ENCODE results near the gene PARP8.

The PARP8 gene

DNA sequence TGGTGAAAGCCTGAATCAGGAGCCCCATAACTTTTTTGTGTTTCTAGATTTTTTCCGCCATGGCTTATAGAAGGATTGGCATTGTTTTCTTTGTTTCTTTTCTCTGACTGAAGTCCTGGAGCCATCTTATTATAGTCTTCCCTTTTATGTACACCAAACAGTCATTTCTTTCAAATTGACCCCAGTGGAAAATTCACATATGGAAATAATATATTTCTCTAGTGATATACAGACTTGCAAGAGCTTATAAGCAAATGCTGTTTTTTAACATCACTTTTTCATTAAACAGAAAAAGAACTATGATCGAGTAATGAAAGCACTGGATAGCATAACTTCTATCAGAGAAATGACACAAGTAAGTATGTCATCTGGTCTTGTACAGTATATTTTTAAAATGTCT, 155.6 kb downstream of the PARP8 start:
- H3K27me3 ChIP-seq (replicated peaks; ENCODE audit: control insufficient read depth, insufficient read depth, low read length) = no peaks in the 10 kb centered on the region
- H3K36me3 ChIP-seq (ENCODE audit: control insufficient read depth, insufficient read depth, low read length, severe bottlenecking) = peaks cover 11% of the 10 kb centered on the region
- H3K4me3 ChIP-seq (ENCODE audit: low read length) = no peak overlapping the region
- no peak for DNase-seq (ENCODE audit: low read depth)
- no peak overlapping the region for H3K9ac ChIP-seq (ENCODE audit: low read length)
- H3K9me3 ChIP-seq (ENCODE audit: control insufficient read depth, low read length) = no peaks in the 10 kb centered on the region
- no peaks in the 10 kb centered on the region for H3K4me1 ChIP-seq (ENCODE audit: control insufficient read depth, insufficient read depth, low read length)

DNA sequence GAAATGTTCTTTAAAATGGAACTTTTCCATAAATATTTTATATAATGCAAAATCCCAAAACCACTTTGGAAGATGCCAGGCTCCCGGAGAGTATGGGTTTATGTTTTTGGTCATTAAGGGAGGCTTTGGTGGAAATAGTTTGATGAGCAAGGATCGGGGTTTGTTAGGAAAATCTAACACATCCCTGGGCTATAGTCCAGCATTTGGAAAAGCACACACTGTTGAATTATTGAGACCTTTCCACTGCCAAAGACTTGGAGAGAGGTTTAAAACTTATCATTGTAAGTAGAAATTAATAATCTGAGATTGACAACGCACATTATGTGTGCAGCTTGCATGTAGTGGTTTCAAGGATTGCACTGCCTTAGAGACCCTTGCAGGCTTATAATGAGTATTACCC, 156.3 kb downstream of the PARP8 start:
- DNase-seq (ENCODE audit: low read depth) = no peak
- Histone ChIP-seq H3K36me3 (ENCODE audit: control insufficient read depth, insufficient read depth, low read length, severe bottlenecking) (peaks cover 15% of the 10 kb centered on the region), H3K27me3 (replicated peaks; ENCODE audit: control insufficient read depth, insufficient read depth, low read length) (no peaks in the 10 kb centered on the region), H3K9ac (ENCODE audit: low read length) (no peak overlapping the region), H3K4me1 (ENCODE audit: control insufficient read depth, insufficient read depth, low read length) (no peaks in the 10 kb centered on the region), H3K9me3 (ENCODE audit: control insufficient read depth, low read length) (no peaks in the 10 kb centered on the region), H3K4me3 (ENCODE audit: low read length) (no peak overlapping the region)

DNA sequence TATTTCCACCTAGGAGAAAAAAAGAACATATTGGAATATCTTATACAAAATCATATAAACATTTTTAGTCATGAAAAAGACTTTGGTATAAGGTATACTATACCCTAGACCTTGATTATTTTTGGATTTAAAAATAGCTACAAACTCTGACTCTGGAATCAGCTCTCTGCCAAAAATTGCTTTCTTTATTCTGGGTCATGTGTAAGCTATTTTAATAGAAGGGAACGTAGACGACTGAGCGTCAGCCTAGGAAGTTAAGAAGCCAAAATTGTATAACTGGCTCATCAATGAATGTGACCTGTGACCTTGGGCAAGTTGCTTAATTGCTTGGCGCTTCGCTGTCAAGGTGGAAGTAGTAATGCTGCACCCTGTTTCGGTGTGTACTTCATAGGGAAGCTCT, 157.1 kb downstream of the PARP8 start:
- Histone ChIP-seq H3K9me3 (ENCODE audit: control insufficient read depth, low read length) (no peaks in the 10 kb centered on the region), H3K4me3 (ENCODE audit: low read length) (no peak overlapping the region), H3K27me3 (replicated peaks; ENCODE audit: control insufficient read depth, insufficient read depth, low read length) (no peaks in the 10 kb centered on the region), H3K36me3 (ENCODE audit: control insufficient read depth, insufficient read depth, low read length, severe bottlenecking) (peaks cover 22% of the 10 kb centered on the region), H3K4me1 (ENCODE audit: control insufficient read depth, insufficient read depth, low read length) (no peaks in the 10 kb centered on the region), H3K9ac (ENCODE audit: low read length) (no peak overlapping the region)
- DNase-seq (ENCODE audit: low read depth) = no peak

DNA sequence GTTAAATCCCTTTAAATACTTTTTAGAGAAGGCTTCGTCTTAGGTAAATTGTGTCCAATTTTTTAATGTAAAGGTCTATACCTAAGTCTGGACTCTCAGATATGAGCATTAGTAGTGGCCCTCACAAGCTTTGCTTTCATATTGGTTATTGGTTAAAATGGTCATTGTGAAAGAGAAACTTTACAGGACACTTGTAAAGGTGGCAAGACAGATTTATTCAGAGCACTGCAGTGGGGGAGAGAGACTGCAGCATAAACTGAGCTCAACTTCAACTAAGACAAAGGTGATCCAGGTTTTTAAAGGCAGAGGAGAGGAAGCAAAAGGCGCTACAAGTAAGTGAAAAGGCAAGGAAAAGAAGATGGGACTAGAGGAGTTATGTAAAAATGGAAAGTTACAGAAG, 157.7 kb downstream of the PARP8 start:
- no peaks in the 10 kb centered on the region for H3K27me3 ChIP-seq (replicated peaks; ENCODE audit: control insufficient read depth, insufficient read depth, low read length)
- no peak overlapping the region for H3K4me3 ChIP-seq (ENCODE audit: low read length)
- H3K9ac ChIP-seq (ENCODE audit: low read length) = no peak overlapping the region
- peaks cover 27% of the 10 kb centered on the region for H3K36me3 ChIP-seq (ENCODE audit: control insufficient read depth, insufficient read depth, low read length, severe bottlenecking)
- H3K4me1 ChIP-seq (ENCODE audit: control insufficient read depth, insufficient read depth, low read length) = no peaks in the 10 kb centered on the region
- no peaks in the 10 kb centered on the region for H3K9me3 ChIP-seq (ENCODE audit: control insufficient read depth, low read length)
- DNase-seq (ENCODE audit: low read depth) = no peak

DNA sequence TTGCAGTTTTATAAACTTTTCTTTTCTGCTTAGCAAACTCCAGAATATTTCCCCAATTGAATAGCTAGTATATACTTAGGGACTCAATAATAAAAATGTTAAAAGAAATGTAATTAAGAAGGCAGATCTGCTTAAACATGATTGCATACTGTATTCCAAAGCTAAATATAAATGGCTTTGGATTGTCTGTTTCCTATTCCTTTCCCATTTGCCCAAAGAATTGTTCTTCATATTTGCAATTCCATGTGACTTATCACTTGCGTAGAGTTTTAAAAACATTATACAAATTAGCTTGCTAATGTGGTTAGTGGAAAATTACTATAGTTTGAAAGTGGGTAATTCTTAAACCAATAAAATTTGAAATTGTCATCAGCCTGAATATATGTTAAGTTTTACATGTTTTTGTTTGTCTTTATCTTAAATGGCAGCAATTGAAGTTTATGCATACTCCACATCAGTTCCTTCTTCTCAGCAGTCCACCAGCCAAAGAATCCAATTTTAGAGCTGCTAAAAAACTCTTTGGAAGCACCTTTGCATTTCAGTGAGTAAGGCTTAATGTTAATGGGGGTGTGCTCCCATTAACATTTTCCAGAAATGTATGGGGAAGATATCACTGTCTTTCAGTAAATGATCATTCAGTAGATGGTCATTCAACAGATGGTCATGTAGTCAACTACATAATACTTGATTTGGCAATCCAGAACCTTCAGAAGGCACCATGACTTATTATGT, 161.2 kb downstream of the PARP8 start:
- H3K9me3 ChIP-seq (ENCODE audit: control insufficient read depth, low read length) = no peaks in the 10 kb centered on the region
- no peaks in the 10 kb centered on the region for H3K27me3 ChIP-seq (replicated peaks; ENCODE audit: control insufficient read depth, insufficient read depth, low read length)
- peaks cover 31% of the 10 kb centered on the region for H3K36me3 ChIP-seq (ENCODE audit: control insufficient read depth, insufficient read depth, low read length, severe bottlenecking)
- H3K4me3 ChIP-seq (ENCODE audit: low read length) = no peak overlapping the region
- no peak for DNase-seq (ENCODE audit: low read depth)
- no peaks in the 10 kb centered on the region for H3K4me1 ChIP-seq (ENCODE audit: control insufficient read depth, insufficient read depth, low read length)
- H3K9ac ChIP-seq (ENCODE audit: low read length) = no peak overlapping the region

DNA sequence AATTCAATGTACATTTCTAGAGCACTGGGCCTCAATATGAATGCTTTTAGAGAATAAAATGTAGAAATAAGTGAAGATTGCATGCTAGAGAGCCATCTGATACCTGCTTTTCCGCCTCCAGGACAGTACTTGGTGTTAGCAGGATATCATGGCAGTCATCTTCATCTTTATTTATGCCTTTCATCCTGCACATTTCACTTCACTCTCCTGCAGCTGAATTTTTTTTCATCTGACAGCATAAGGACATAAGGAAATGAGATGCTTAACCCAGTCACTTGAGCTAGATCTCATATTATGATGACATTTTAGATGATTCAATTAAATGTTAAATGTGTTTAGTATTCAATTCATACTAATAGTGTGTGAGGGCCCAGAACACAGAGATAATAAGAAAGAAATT, 162.6 kb downstream of the PARP8 start:
- Histone ChIP-seq H3K9ac (ENCODE audit: low read length) (no peak overlapping the region), H3K27me3 (replicated peaks; ENCODE audit: control insufficient read depth, insufficient read depth, low read length) (no peaks in the 10 kb centered on the region), H3K36me3 (ENCODE audit: control insufficient read depth, insufficient read depth, low read length, severe bottlenecking) (peaks cover 31% of the 10 kb centered on the region), H3K4me3 (ENCODE audit: low read length) (no peak overlapping the region), H3K9me3 (ENCODE audit: control insufficient read depth, low read length) (no peaks in the 10 kb centered on the region), H3K4me1 (ENCODE audit: control insufficient read depth, insufficient read depth, low read length) (no peaks in the 10 kb centered on the region)
- DNase-seq (ENCODE audit: low read depth) = no peak

DNA sequence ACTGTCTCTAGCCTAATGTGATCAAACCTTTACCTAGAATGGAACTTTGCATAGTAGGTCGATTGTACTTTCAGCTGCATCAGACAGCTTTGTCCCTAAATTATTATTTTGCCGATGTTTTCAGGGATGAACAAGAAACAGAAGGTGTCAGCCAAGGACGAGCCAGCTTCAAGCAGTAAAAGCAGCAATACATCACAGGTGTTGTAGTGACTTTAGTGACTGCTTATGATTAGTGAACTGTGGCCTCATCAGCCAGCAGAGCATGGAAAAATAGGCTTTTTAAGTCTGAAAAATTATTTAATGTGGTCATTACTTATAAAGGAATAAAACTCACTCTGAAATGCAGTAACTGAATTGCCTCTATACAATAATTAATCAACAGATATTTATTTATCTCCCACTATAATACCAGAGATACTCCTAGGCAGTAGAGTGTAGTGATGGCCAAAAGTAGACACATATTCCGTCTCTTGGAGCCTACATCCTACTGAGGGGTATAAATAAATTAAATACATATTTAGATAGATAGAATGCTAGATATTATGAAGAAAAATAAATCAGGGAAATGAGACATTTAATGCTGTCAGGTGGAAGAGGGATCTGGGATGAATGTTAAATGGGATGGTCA, 166.3 kb downstream of the PARP8 start:
- DNase-seq (ENCODE audit: low read depth) = no peak
- H3K4me3 ChIP-seq (ENCODE audit: low read length) = no peak overlapping the region
- H3K4me1 ChIP-seq (ENCODE audit: control insufficient read depth, insufficient read depth, low read length) = no peaks in the 10 kb centered on the region
- H3K9me3 ChIP-seq (ENCODE audit: control insufficient read depth, low read length) = no peaks in the 10 kb centered on the region
- no peak overlapping the region for H3K9ac ChIP-seq (ENCODE audit: low read length)
- peaks cover 47% of the 10 kb centered on the region for H3K36me3 ChIP-seq (ENCODE audit: control insufficient read depth, insufficient read depth, low read length, severe bottlenecking)
- H3K27me3 ChIP-seq (replicated peaks; ENCODE audit: control insufficient read depth, insufficient read depth, low read length) = no peaks in the 10 kb centered on the region

DNA sequence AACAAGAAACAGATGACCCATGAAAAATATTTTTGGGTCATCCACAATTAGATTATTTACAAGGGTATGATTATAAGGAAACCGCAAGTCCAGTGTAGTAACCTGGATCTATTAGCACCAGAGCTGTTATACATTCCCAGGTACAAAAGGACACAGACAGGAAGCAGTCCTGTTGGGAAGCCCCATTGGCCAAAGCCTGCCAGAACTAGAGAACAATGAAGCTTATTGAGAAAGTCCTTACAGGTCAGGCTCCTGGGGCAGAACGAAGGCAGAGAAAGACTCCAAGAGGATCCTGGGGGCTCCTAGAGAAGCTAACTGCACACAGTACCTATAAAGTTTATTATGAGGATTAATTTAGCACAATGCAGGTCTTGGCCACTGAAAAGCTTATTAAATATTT, 169.9 kb downstream of the PARP8 start:
- no peak for DNase-seq (ENCODE audit: low read depth)
- Histone ChIP-seq H3K4me3 (ENCODE audit: low read length) (no peak overlapping the region), H3K9me3 (ENCODE audit: control insufficient read depth, low read length) (no peaks in the 10 kb centered on the region)

DNA sequence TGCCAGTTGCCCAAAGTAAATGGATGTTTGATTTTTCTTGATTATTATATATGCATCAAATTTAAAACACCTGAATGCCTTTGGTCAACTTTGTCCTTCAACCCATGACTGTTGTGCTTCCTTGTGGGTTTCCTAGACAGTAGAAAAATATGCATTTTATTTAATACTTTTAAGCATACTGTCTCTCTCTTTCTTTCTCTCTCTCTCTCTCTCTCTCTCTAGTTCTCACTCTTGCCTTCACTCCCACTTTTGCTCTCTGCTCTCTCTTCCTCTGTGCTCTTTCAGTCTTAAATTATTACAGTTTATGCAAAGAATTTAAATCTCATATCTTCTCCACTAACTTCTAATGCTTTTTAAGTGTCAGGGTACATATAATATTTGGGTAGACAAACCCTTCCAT, 173.0 kb downstream of the PARP8 start:
- no peak for DNase-seq (ENCODE audit: low read depth)

More for the DNA sequence above, 169.9 kb downstream of the PARP8 start:
- H3K4me1 ChIP-seq (ENCODE audit: control insufficient read depth, insufficient read depth, low read length) = no peaks in the 10 kb centered on the region
- H3K9ac ChIP-seq (ENCODE audit: low read length) = no peak overlapping the region
- no peaks in the 10 kb centered on the region for H3K27me3 ChIP-seq (replicated peaks; ENCODE audit: control insufficient read depth, insufficient read depth, low read length)
- peaks cover 27% of the 10 kb centered on the region for H3K36me3 ChIP-seq (ENCODE audit: control insufficient read depth, insufficient read depth, low read length, severe bottlenecking)

DNA sequence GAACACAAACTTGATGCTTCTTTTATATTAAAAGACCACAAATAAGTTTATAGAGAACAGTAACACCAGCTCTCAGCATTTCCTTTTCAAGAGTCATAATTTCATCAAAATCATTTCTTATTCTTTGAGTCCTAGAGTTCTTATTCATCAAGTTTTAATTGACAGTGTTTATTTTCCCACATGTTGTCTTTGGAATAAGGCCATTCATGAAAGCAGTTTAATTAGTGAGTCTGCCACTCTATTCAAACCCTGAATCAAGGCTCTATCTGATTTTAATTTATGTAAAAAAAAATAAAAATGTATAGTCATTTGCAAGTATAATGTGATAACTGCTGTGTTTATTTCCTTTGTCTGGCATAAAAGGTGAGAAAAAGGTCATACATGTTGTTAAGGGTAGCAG, 176.7 kb downstream of the PARP8 start:
- Histone ChIP-seq H3K4me3 (ENCODE audit: low read length) (no peak overlapping the region), H3K27me3 (replicated peaks; ENCODE audit: control insufficient read depth, insufficient read depth, low read length) (no peaks in the 10 kb centered on the region), H3K9ac (ENCODE audit: low read length) (no peak overlapping the region), H3K9me3 (ENCODE audit: control insufficient read depth, low read length) (no peaks in the 10 kb centered on the region), H3K4me1 (ENCODE audit: control insufficient read depth, insufficient read depth, low read length) (no peaks in the 10 kb centered on the region), H3K36me3 (ENCODE audit: control insufficient read depth, insufficient read depth, low read length, severe bottlenecking) (peaks cover 13% of the 10 kb centered on the region)
- DNase-seq (ENCODE audit: low read depth) = no peak

More for the DNA sequence above, 173.0 kb downstream of the PARP8 start:
- Histone ChIP-seq H3K9ac (ENCODE audit: low read length) (no peak overlapping the region), H3K4me1 (ENCODE audit: control insufficient read depth, insufficient read depth, low read length) (no peaks in the 10 kb centered on the region), H3K36me3 (ENCODE audit: control insufficient read depth, insufficient read depth, low read length, severe bottlenecking) (peaks cover 29% of the 10 kb centered on the region), H3K27me3 (replicated peaks; ENCODE audit: control insufficient read depth, insufficient read depth, low read length) (no peaks in the 10 kb centered on the region), H3K9me3 (ENCODE audit: control insufficient read depth, low read length) (no peaks in the 10 kb centered on the region), H3K4me3 (ENCODE audit: low read length) (no peak overlapping the region)

DNA sequence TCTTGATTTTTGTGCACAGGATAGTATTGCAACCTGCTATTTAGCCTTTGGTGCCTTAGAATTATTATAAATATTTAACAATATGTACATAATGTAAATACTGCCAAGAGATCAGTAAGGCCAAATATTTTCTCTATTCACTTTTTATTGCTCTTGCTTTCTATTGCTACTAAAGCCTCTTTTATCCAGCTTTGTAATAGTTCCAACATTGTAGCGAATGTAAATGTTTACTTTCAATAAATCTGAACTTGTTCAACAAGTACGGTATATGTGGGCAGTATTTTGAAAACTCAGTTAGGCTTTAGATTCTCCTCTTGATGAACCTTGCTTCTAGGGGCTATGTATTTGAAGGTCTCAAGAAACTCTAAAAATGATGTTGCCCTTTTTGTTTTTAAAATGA, 179.8 kb downstream of the PARP8 start:
- no peak for DNase-seq (ENCODE audit: low read depth)
- H3K9me3 ChIP-seq (ENCODE audit: control insufficient read depth, low read length) = no peaks in the 10 kb centered on the region
- no peak overlapping the region for H3K4me3 ChIP-seq (ENCODE audit: low read length)
- H3K27me3 ChIP-seq (replicated peaks; ENCODE audit: control insufficient read depth, insufficient read depth, low read length) = no peaks in the 10 kb centered on the region
- H3K9ac ChIP-seq (ENCODE audit: low read length) = no peak overlapping the region
- H3K4me1 ChIP-seq (ENCODE audit: control insufficient read depth, insufficient read depth, low read length) = no peaks in the 10 kb centered on the region
- peaks cover 13% of the 10 kb centered on the region for H3K36me3 ChIP-seq (ENCODE audit: control insufficient read depth, insufficient read depth, low read length, severe bottlenecking)

DNA sequence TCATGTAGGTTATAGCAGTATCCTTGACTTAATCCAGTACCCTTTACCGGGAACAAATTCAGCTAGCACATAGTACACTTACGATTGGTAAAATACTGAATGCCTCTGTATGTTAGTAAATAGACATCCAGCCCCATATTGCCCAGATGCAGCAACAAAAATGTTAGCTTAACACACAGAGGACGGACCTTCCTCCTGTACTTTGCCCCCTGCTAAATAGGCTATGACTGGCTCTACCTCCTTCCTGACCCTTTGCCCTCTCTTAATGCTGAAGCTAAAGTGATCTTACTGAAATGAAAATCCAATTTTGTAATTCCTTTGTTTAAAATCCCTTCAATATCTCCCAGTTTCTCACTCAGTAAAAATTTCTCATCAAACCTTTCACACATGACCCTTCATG, 183.1 kb downstream of the PARP8 start:
- H3K4me3 ChIP-seq (ENCODE audit: low read length) = no peak overlapping the region
- no peaks in the 10 kb centered on the region for H3K27me3 ChIP-seq (replicated peaks; ENCODE audit: control insufficient read depth, insufficient read depth, low read length)
- H3K4me1 ChIP-seq (ENCODE audit: control insufficient read depth, insufficient read depth, low read length) = no peaks in the 10 kb centered on the region
- DNase-seq (ENCODE audit: low read depth) = no peak
- peaks cover 4% of the 10 kb centered on the region for H3K36me3 ChIP-seq (ENCODE audit: control insufficient read depth, insufficient read depth, low read length, severe bottlenecking)
- H3K9me3 ChIP-seq (ENCODE audit: control insufficient read depth, low read length) = no peaks in the 10 kb centered on the region
- H3K9ac ChIP-seq (ENCODE audit: low read length) = no peak overlapping the region
